ENCODE data around the gene UBE2H. TPM values are rescaled to one million over a fixed set of nuclear protein-coding genes. Genes with fewer than 3 reads are reported as not detected.

UBE2H gene
- 81.2 TPM for polyA plus RNA-seq (2013, experiment 1 of 2)
- 91.4 TPM for polyA plus RNA-seq (2013, experiment 2 of 2)

- H3K23ac ChIP-seq (ENCODE audit: low read length in 2 of 2) = peak within 1 kb of the TSS in 1 of 2 experiments; percentile 83
- peak within 1 kb of the TSS in 1 of 2 experiments; percentile 94 for H2BK12ac ChIP-seq (ENCODE audit: low read length in 2 of 2)
- H2BK120ac ChIP-seq (ENCODE audit: low read depth, low read length) = peak within 1 kb of the TSS; percentile 90
- no peaks in the 10 kb centered on the region for H3K27me3 ChIP-seq (ENCODE audit: control insufficient read depth in 1 of 2, insufficient read depth in 1 of 2, low read length in 2 of 2)
- H3K18ac ChIP-seq (ENCODE audit: low read depth in 1 of 2, low read length in 2 of 2) = peak within 1 kb of the TSS; percentile 77 to 95
- H2AK5ac ChIP-seq (ENCODE audit: low read length, severe bottlenecking) = peak within 1 kb of the TSS; percentile 77
- peak within 1 kb of the TSS; percentile 18 for H2AFZ ChIP-seq (ENCODE audit: low read depth, low read length)
- peak within 1 kb of the TSS; percentile 45 for H4K8ac ChIP-seq (ENCODE audit: low read length)
- peak within 1 kb of the TSS; percentile 99 for H3K9ac ChIP-seq (ENCODE audit: low read length)
- peak within 1 kb of the TSS; percentile 94 for H2BK5ac ChIP-seq (ENCODE audit: low read depth, low read length, poor library complexity, severe bottlenecking)
- peaks cover 0 to 4% of the 10 kb centered on the region in 2 experiments for H3K36me3 ChIP-seq (ENCODE audit: control insufficient read depth in 1 of 2, insufficient read depth in 2 of 2, low read depth in 1 of 2, low read length in 2 of 2)
- peak within 1 kb of the TSS; percentile 48 for H2BK15ac ChIP-seq (ENCODE audit: low read depth, poor library complexity, severe bottlenecking)
- H3K4ac ChIP-seq (ENCODE audit: low read depth in 1 of 2, low read length in 2 of 2) = peak within 1 kb of the TSS; percentile 9 to 99
- H3K14ac ChIP-seq (ENCODE audit: low read length in 2 of 2) = peak within 1 kb of the TSS in 1 of 2 experiments; percentile 97
- H3K4me1 ChIP-seq (ENCODE audit: control insufficient read depth, insufficient read depth, low read depth, low read length) = peaks cover 5% of the 10 kb centered on the region
- H3K4me2 ChIP-seq (ENCODE audit: low read length, poor library complexity, severe bottlenecking) = peak within 1 kb of the TSS; percentile 80
- no peaks in the 10 kb centered on the region for H3K79me1 ChIP-seq (replicated peaks; ENCODE audit: low read length, poor library complexity, severe bottlenecking)
- no peaks in the 10 kb centered on the region for H3K9me3 ChIP-seq (ENCODE audit: control insufficient read depth, low read length)
- 22% methylated on average over 20 of the region's 58 CpGs for WGBS
- H3K27ac ChIP-seq (ENCODE audit: low read length, poor library complexity, severe bottlenecking) = peak within 1 kb of the TSS; percentile 95
- H3K4me3 ChIP-seq (ENCODE audit: insufficient read depth in 1 of 2, low read depth in 1 of 2, low read length in 2 of 2) = peak within 1 kb of the TSS; percentile 87 to 97
- H4K91ac ChIP-seq (ENCODE audit: low read length) = peak within 1 kb of the TSS; percentile 85
- peak; percentile 92 for DNase-seq
Measured at GRCh38 chr7:129952653-129953560, at the start of gene UBE2H. Gene UBE2H (minus strand): TSS chr7:129952960. CDS start chr7:129952555, 405 bp downstream.

DNA sequence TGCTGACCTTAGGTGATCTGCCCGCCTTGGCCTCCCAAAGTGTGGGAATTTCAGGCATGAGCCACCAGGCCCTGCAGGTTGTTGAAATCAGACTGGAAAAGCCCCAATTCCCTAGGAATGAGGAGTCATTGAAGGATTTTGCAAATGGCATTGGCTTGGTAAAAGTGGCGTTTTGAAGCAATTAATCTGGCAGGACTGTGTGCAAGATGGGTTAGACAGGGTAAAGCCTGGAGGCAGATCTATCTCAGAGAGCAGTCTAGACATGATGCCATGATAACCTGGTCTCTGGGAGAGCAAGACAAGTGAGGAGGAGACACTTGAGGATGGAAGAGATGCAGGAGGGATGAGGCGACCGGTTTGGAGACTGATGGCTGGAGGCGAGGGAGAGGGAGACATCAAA lies 45.7 kb upstream of the UBE2H start:
- Histone ChIP-seq H3K18ac (ENCODE audit: low read depth in 1 of 2, low read length in 2 of 2) (no peak overlapping the region), H4K91ac (ENCODE audit: low read length) (no peak overlapping the region), H3K14ac (ENCODE audit: low read length in 2 of 2) (no peak overlapping the region), H2BK120ac (ENCODE audit: low read depth, low read length) (no peak overlapping the region), H2AK5ac (ENCODE audit: low read length, severe bottlenecking) (no peak overlapping the region), H2BK12ac (ENCODE audit: low read length in 2 of 2) (no peak overlapping the region), H3K9me3 (ENCODE audit: control insufficient read depth, low read length) (no peaks in the 10 kb centered on the region), H3K27ac (ENCODE audit: low read length, poor library complexity, severe bottlenecking) (no peak overlapping the region), H3K36me3 (ENCODE audit: control insufficient read depth in 1 of 2, insufficient read depth in 2 of 2, low read depth in 1 of 2, low read length in 2 of 2) (no peaks in the 10 kb centered on the region), H3K4me1 (ENCODE audit: control insufficient read depth, insufficient read depth, low read depth, low read length) (no peaks in the 10 kb centered on the region), H4K8ac (ENCODE audit: low read length) (no peak overlapping the region), H3K4me3 (ENCODE audit: insufficient read depth in 1 of 2, low read depth in 1 of 2, low read length in 2 of 2) (no peak overlapping the region), H3K4me2 (ENCODE audit: low read length, poor library complexity, severe bottlenecking) (no peak overlapping the region), H2BK15ac (ENCODE audit: low read depth, poor library complexity, severe bottlenecking) (no peak overlapping the region), H3K4ac (ENCODE audit: low read depth in 1 of 2, low read length in 2 of 2) (no peak overlapping the region), H3K9ac (ENCODE audit: low read length) (no peak overlapping the region), H3K79me1 (replicated peaks; ENCODE audit: low read length, poor library complexity, severe bottlenecking) (no peaks in the 10 kb centered on the region), H3K27me3 (ENCODE audit: control insufficient read depth in 1 of 2, insufficient read depth in 1 of 2, low read length in 2 of 2) (no peaks in the 10 kb centered on the region), H2BK5ac (ENCODE audit: low read depth, low read length, poor library complexity, severe bottlenecking) (no peak overlapping the region), H2AFZ (ENCODE audit: low read depth, low read length) (no peak overlapping the region), H3K23ac (ENCODE audit: low read length in 2 of 2) (no peak overlapping the region)
- 96% methylated on average over 5 of the region's 5 CpGs for WGBS
- no peak for DNase-seq

- Histone ChIP-seq H2BK15ac (ENCODE audit: low read depth, poor library complexity, severe bottlenecking) (no peak overlapping the region), H3K27me3 (ENCODE audit: control insufficient read depth in 1 of 2, insufficient read depth in 1 of 2, low read length in 2 of 2) (no peaks in the 10 kb centered on the region), H3K14ac (ENCODE audit: low read length in 2 of 2) (no peak overlapping the region), H3K36me3 (ENCODE audit: control insufficient read depth in 1 of 2, insufficient read depth in 2 of 2, low read depth in 1 of 2, low read length in 2 of 2) (no peaks in the 10 kb centered on the region), H4K8ac (ENCODE audit: low read length) (no peak overlapping the region), H3K4me2 (ENCODE audit: low read length, poor library complexity, severe bottlenecking) (no peak overlapping the region), H3K23ac (ENCODE audit: low read length in 2 of 2) (no peak overlapping the region), H4K91ac (ENCODE audit: low read length) (no peak overlapping the region), H3K27ac (ENCODE audit: low read length, poor library complexity, severe bottlenecking) (no peak overlapping the region), H2AFZ (ENCODE audit: low read depth, low read length) (no peak overlapping the region), H3K79me1 (replicated peaks; ENCODE audit: low read length, poor library complexity, severe bottlenecking) (no peaks in the 10 kb centered on the region), H2BK120ac (ENCODE audit: low read depth, low read length) (no peak overlapping the region), H2BK5ac (ENCODE audit: low read depth, low read length, poor library complexity, severe bottlenecking) (no peak overlapping the region), H3K4me1 (ENCODE audit: control insufficient read depth, insufficient read depth, low read depth, low read length) (no peaks in the 10 kb centered on the region), H2BK12ac (ENCODE audit: low read length in 2 of 2) (no peak overlapping the region), H3K4me3 (ENCODE audit: insufficient read depth in 1 of 2, low read depth in 1 of 2, low read length in 2 of 2) (no peak overlapping the region), H3K9me3 (ENCODE audit: control insufficient read depth, low read length) (no peaks in the 10 kb centered on the region), H2AK5ac (ENCODE audit: low read length, severe bottlenecking) (no peak overlapping the region), H3K9ac (ENCODE audit: low read length) (no peak overlapping the region), H3K4ac (ENCODE audit: low read depth in 1 of 2, low read length in 2 of 2) (no peak overlapping the region), H3K18ac (ENCODE audit: low read depth in 1 of 2, low read length in 2 of 2) (no peak overlapping the region)
- 78% methylated on average over 3 of the region's 5 CpGs for WGBS
- no peak for DNase-seq
Measured at GRCh38 chr7:129997285-129997684, 44.5 kb upstream of the UBE2H start.

GRCh38 chr7:129993275-129993674 lies 40.5 kb upstream of the UBE2H start:
- H3K36me3 ChIP-seq (ENCODE audit: control insufficient read depth in 1 of 2, insufficient read depth in 2 of 2, low read depth in 1 of 2, low read length in 2 of 2) = no peaks in the 10 kb centered on the region
- H3K4me2 ChIP-seq (ENCODE audit: low read length, poor library complexity, severe bottlenecking) = no peak overlapping the region
- no peak overlapping the region for H2AK5ac ChIP-seq (ENCODE audit: low read length, severe bottlenecking)
- no peak overlapping the region for H3K4ac ChIP-seq (ENCODE audit: low read depth in 1 of 2, low read length in 2 of 2)
- no peak overlapping the region for H2BK5ac ChIP-seq (ENCODE audit: low read depth, low read length, poor library complexity, severe bottlenecking)
- no peak overlapping the region for H3K18ac ChIP-seq (ENCODE audit: low read depth in 1 of 2, low read length in 2 of 2)
- no peak overlapping the region for H3K23ac ChIP-seq (ENCODE audit: low read length in 2 of 2)
- H2BK12ac ChIP-seq (ENCODE audit: low read length in 2 of 2) = no peak overlapping the region
- no peaks in the 10 kb centered on the region for H3K79me1 ChIP-seq (replicated peaks; ENCODE audit: low read length, poor library complexity, severe bottlenecking)
- H3K4me3 ChIP-seq (ENCODE audit: insufficient read depth in 1 of 2, low read depth in 1 of 2, low read length in 2 of 2) = no peak overlapping the region
- H3K4me1 ChIP-seq (ENCODE audit: control insufficient read depth, insufficient read depth, low read depth, low read length) = peaks cover 2% of the 10 kb centered on the region
- H2BK120ac ChIP-seq (ENCODE audit: low read depth, low read length) = no peak overlapping the region
- no peak overlapping the region for H3K14ac ChIP-seq (ENCODE audit: low read length in 2 of 2)
- H4K8ac ChIP-seq (ENCODE audit: low read length) = no peak overlapping the region
- H2AFZ ChIP-seq (ENCODE audit: low read depth, low read length) = no peak overlapping the region
- no peaks in the 10 kb centered on the region for H3K27me3 ChIP-seq (ENCODE audit: control insufficient read depth in 1 of 2, insufficient read depth in 1 of 2, low read length in 2 of 2)
- H2BK15ac ChIP-seq (ENCODE audit: low read depth, poor library complexity, severe bottlenecking) = no peak overlapping the region
- no peak overlapping the region for H3K27ac ChIP-seq (ENCODE audit: low read length, poor library complexity, severe bottlenecking)
- DNase-seq = no peak
- H3K9ac ChIP-seq (ENCODE audit: low read length) = no peak overlapping the region
- WGBS = 85% methylated on average over 7 of the region's 8 CpGs
- H3K9me3 ChIP-seq (ENCODE audit: control insufficient read depth, low read length) = no peaks in the 10 kb centered on the region
- H4K91ac ChIP-seq (ENCODE audit: low read length) = no peak overlapping the region

Data from mesenchymal stem cell (in vitro differentiated cells and primary cell).